ENCODE data around the gene KCNJ11. TPM values are rescaled to one million over a fixed set of nuclear protein-coding genes. Genes with fewer than 3 reads are reported as not detected.
"Not testable (repeated sequence)": the region's sequence is repeated elsewhere in the genome, so short reads cannot be mapped to it uniquely, and the experiment has no call there.

KCNJ11 gene
- total RNA-seq, 1 donor from 2014 or later: 0.79 TPM

- H3K36me3 ChIP-seq (ENCODE audit: control insufficient read depth, insufficient read depth, low read length): no peaks in the 10 kb centered on the region
- H3K4me3 ChIP-seq (ENCODE audit: low read depth, low read length): no peak overlapping the region
- FAIRE-seq (no peak), DNase-seq (ENCODE audit: low read depth) (no peak)
- TF ChIP-seq, protein P1, sequence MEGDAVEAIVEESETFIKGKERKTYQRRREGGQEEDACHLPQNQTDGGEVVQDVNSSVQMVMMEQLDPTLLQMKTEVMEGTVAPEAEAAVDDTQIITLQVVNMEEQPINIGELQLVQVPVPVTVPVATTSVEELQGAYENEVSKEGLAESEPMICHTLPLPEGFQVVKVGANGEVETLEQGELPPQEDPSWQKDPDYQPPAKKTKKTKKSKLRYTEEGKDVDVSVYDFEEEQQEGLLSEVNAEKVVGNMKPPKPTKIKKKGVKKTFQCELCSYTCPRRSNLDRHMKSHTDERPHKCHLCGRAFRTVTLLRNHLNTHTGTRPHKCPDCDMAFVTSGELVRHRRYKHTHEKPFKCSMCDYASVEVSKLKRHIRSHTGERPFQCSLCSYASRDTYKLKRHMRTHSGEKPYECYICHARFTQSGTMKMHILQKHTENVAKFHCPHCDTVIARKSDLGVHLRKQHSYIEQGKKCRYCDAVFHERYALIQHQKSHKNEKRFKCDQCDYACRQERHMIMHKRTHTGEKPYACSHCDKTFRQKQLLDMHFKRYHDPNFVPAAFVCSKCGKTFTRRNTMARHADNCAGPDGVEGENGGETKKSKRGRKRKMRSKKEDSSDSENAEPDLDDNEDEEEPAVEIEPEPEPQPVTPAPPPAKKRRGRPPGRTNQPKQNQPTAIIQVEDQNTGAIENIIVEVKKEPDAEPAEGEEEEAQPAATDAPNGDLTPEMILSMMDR (IDR thresholded peaks at IDR 0.05; ENCODE audit: insufficient read depth, low read length, severe bottlenecking): no peak
- no peaks in the 10 kb centered on the region for H3K27me3 ChIP-seq (ENCODE audit: control insufficient read depth, insufficient read depth, low read length)
These were observed 40.5 kb upstream of the KCNJ11 start for GRCh38 chr11:17428925-17429324.

DNA sequence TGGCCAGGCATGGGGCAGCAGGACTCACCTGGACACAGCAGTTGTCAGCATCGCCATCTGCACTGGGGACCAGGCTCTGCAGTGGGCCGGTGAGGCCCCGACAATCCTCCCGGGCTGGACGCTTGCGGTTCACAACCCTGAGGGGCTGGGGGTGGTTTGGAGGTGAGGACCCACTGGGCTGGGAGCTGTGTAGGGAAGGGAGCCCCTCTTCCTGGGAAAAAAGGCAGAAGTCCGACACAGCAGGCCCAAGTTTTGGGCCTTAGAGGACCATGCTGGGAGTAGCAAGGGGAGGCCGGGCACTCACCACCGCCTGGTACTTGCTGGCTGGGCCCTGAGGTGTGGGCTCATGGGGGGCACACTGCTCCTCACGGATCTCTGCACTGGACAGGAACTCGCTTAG lies 39.8 kb upstream of the KCNJ11 start:
- FAIRE-seq (no peak), DNase-seq (ENCODE audit: low read depth) (no peak)
- no peaks in the 10 kb centered on the region for H3K36me3 ChIP-seq (ENCODE audit: control insufficient read depth, insufficient read depth, low read length)
- no peak overlapping the region for H3K4me3 ChIP-seq (ENCODE audit: low read depth, low read length)
- no peaks in the 10 kb centered on the region for H3K27me3 ChIP-seq (ENCODE audit: control insufficient read depth, insufficient read depth, low read length)
- TF ChIP-seq, protein P1 (IDR thresholded peaks at IDR 0.05; ENCODE audit: insufficient read depth, low read length, severe bottlenecking): no peak

GRCh38 chr11:17426233-17426632 lies 37.8 kb upstream of the KCNJ11 start:
- not testable (repeated sequence) for H3K27me3 ChIP-seq (ENCODE audit: control insufficient read depth, insufficient read depth, low read length); FAIRE-seq; DNase-seq (ENCODE audit: low read depth); H3K4me3 ChIP-seq (ENCODE audit: low read depth, low read length); H3K36me3 ChIP-seq (ENCODE audit: control insufficient read depth, insufficient read depth, low read length)

DNA sequence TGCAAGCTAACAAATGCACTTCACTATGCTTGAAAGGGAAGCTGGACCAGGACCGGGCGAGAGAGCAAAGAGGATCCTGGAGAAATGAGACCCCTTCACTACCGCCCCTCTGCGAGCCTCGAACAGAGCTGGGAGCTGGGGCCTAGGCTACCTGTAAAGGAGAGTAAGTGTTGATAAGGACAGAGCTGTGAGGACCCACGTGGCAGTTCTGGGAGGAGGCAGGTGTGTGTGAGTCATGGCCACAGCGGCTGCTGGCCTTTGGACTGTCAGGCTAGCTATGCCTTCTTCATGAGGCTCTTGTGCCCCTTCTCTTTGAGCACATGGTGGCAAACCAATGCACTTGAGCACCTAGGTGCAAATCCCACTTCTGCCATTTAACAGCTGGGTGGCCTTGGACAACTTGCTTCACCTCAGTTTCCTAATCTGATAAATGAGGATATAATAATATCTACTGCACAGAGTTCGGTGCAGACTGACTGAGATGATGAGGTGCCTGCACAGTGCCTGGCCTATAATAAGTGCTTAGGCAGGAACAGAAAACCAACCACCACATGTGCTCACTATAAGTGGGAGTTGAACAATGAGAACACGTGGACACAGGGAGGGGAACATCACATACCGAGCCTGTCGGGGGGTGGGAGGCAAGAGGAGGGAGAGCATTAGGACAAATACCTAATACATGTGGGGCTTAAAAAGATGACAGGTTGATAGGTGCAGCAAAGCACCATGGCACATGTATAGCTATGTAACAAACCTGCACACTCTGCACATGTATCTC lies 35.3 kb upstream of the KCNJ11 start:
- Histone ChIP-seq H3K27me3 (ENCODE audit: control insufficient read depth, insufficient read depth, low read length) (peaks cover 6% of the 10 kb centered on the region), H3K36me3 (ENCODE audit: control insufficient read depth, insufficient read depth, low read length) (no peaks in the 10 kb centered on the region), H3K4me3 (ENCODE audit: low read depth, low read length) (no peak overlapping the region)
- TF ChIP-seq, protein P1 (IDR thresholded peaks at IDR 0.05; ENCODE audit: insufficient read depth, low read length, severe bottlenecking): no peak
- DNase-seq (ENCODE audit: low read depth) (peak; percentile 7), FAIRE-seq (no peak)

DNA sequence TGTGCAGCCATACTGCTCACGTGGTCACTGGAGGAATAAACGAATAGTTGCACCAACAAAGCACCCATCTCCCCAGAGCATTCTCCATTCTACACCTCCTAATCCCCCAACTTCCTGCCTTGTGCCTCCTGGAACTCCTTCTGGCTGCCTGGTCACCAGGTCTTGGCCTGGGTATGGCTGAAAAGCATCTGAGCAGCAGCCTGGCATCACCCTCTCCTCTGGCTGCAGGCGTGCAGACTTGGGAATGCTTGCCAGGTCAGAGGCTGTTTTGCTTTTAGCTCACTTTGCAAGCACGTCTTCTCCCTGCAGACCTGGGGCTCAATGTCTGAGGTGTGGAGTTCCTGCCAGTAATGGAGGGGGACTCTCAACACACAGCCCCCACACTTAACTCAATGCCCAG lies 33.3 kb upstream of the KCNJ11 start:
- Histone ChIP-seq H3K27me3 (ENCODE audit: control insufficient read depth, insufficient read depth, low read length) (peaks cover 6% of the 10 kb centered on the region), H3K4me3 (ENCODE audit: low read depth, low read length) (no peak overlapping the region), H3K36me3 (ENCODE audit: control insufficient read depth, insufficient read depth, low read length) (no peaks in the 10 kb centered on the region)
- DNase-seq (ENCODE audit: low read depth) (no peak), FAIRE-seq (no peak)
- TF ChIP-seq, protein P1 (IDR thresholded peaks at IDR 0.05; ENCODE audit: insufficient read depth, low read length, severe bottlenecking): no peak

DNA sequence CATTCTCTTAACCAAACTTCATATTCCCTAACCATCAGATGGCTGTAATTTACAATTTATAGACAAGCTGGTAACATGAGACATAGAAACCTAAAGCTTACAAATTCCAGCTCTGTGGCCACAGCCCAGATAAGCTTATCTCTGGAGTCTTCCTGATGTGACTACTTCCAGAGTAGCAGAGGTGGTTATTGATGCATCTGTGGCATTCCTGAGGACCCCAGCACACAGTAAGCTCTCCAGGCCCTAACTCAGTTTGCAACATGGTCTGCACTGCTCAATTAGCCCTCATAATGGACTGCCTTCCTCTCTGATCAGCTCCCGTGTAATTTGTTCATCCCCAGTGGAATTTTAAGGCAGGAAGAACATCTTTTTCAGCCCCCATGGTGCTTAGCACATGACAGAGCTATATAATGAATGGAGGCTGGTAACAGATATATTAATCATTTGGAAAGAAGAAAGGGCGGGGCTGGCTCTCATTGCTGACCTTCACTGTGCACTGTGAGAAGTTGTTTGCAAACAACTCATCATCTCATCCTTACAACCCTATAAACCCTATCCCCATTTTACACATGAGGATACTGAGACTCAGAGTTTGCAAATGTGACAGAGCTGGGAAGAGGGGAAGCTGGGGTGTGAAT lies 30.1 kb upstream of the KCNJ11 start:
- no peak overlapping the region for H3K4me3 ChIP-seq (ENCODE audit: low read depth, low read length)
- peaks cover 9% of the 10 kb centered on the region for H3K27me3 ChIP-seq (ENCODE audit: control insufficient read depth, insufficient read depth, low read length)
- TF ChIP-seq, protein P1 (IDR thresholded peaks at IDR 0.05; ENCODE audit: insufficient read depth, low read length, severe bottlenecking): no peak
- DNase-seq (ENCODE audit: low read depth): no peak
- H3K36me3 ChIP-seq (ENCODE audit: control insufficient read depth, insufficient read depth, low read length): no peaks in the 10 kb centered on the region
- no peak for FAIRE-seq
